NCI-H1436 (cell line): Measurements from ENCODE around the gene NCF2.

Experiments
- DNase-seq: peaks from one replicate; lab custom pipeline; 2025; lab: John Stamatoyannopoulos, UW

Gene NCF2

GRCh38 chr1:183551924-183552323 lies 38.3 kb downstream of the NCF2 start:
- DNase-seq = no peak

- no peak for DNase-seq
These were observed 39.3 kb downstream of the NCF2 start for GRCh38 chr1:183550915-183551314.

GRCh38 chr1:183548116-183548515 lies 42.1 kb downstream of the NCF2 start:
- no peak for DNase-seq

GRCh38 chr1:183546427-183546826 lies 43.8 kb downstream of the NCF2 start:
- no peak for DNase-seq

- no peak for DNase-seq
These were observed 45.5 kb downstream of the NCF2 start for GRCh38 chr1:183544598-183545297.

GRCh38 chr1:183543619-183544204 lies 46.5 kb downstream of the NCF2 start:
- peak; percentile 17 for DNase-seq

- no peak for DNase-seq
These were observed 52.9 kb downstream of the NCF2 start for GRCh38 chr1:183537405-183537804.

- no peak for DNase-seq
These were observed 56.6 kb downstream of the NCF2 start for GRCh38 chr1:183533617-183534174.

- no peak for DNase-seq
These were observed 61.7 kb downstream of the NCF2 start for GRCh38 chr1:183528577-183528976.

- no peak for DNase-seq
These were observed 68.2 kb downstream of the NCF2 start for GRCh38 chr1:183522104-183522503.

GRCh38 chr1:183520379-183520778 lies 69.9 kb downstream of the NCF2 start:
- DNase-seq = no peak

- DNase-seq = no peak
These were observed 72.9 kb downstream of the NCF2 start for GRCh38 chr1:183517401-183517800.

GRCh38 chr1:183516725-183517124 lies 73.5 kb downstream of the NCF2 start:
- no peak for DNase-seq

- DNase-seq = no peak
These were observed 75.1 kb downstream of the NCF2 start for GRCh38 chr1:183515002-183515689.

- no peak for DNase-seq
These were observed 76.0 kb downstream of the NCF2 start for GRCh38 chr1:183514235-183514634.

GRCh38 chr1:183512450-183512849 lies 77.8 kb downstream of the NCF2 start:
- no peak for DNase-seq

- no peak for DNase-seq
These were observed 81.6 kb downstream of the NCF2 start for GRCh38 chr1:183508694-183509093.

- no peak for DNase-seq
These were observed 83.7 kb downstream of the NCF2 start for GRCh38 chr1:183506561-183506960.
